GM12891 (cell line): ENCODE results near the gene OTOA. TPM values are rescaled to one million over a fixed set of nuclear protein-coding genes. Genes with fewer than 3 reads are reported as not detected.

Source experiments
- DNase-seq: peaks from one replicate; pipeline ENCODE4 v3.0.0; 2011; ENCODE audit warnings: low spot score; ENCODE audit not compliant: insufficient read length
- FAIRE-seq: peaks from 2 replicates; lab custom pipeline; 2011; peaks lifted over from hg19 to GRCh38; lab: Jason Lieb, UNC
- PAX5 ChIP-seq: IDR thresholded peaks from 2 replicates; pipeline ENCODE4 v1.6.1; 2011; ENCODE audit warnings: low read length, moderate library complexity, mild to moderate bottlenecking; ENCODE audit not compliant: insufficient read depth, severe bottlenecking
- POLR2A ChIP-seq: IDR thresholded peaks from 2 replicates; pipeline ENCODE4 v1.6.1; 2011; ENCODE audit warnings: low read depth, low read length, control low read depth
- POLR2AphosphoS5 ChIP-seq: IDR thresholded peaks from 2 replicates; pipeline ENCODE4 v1.6.1; 2011; ENCODE audit warnings: low read depth, low read length, control low read depth
- POU2F2 ChIP-seq: IDR thresholded peaks from 2 replicates; pipeline ENCODE4 v1.6.1; 2011; ENCODE audit warnings: low read depth, mild to moderate bottlenecking, control low read depth, low read length, moderate library complexity
- SPI1 ChIP-seq: IDR thresholded peaks from 2 replicates; pipeline ENCODE4 v1.6.1; 2011; ENCODE audit warnings: low read depth, low read length, control low read depth
- TAF1 ChIP-seq: IDR thresholded peaks from 2 replicates; pipeline ENCODE4 v1.6.1; 2011; ENCODE audit warnings: low read depth, low read length, control low read depth
- polyA plus RNA-seq: library from polyadenylated mRNA; unstranded; fragments of >200 nt; gene quantifications from one replicate; pipeline ENCODE4 v1.2.1, GENCODE V29; 2012; ENCODE audit warnings: low read depth, missing spikeins, inconsistent platforms; ENCODE audit not compliant: missing spikeins

OTOA gene
- 0.06 TPM for polyA plus RNA-seq

DNA sequence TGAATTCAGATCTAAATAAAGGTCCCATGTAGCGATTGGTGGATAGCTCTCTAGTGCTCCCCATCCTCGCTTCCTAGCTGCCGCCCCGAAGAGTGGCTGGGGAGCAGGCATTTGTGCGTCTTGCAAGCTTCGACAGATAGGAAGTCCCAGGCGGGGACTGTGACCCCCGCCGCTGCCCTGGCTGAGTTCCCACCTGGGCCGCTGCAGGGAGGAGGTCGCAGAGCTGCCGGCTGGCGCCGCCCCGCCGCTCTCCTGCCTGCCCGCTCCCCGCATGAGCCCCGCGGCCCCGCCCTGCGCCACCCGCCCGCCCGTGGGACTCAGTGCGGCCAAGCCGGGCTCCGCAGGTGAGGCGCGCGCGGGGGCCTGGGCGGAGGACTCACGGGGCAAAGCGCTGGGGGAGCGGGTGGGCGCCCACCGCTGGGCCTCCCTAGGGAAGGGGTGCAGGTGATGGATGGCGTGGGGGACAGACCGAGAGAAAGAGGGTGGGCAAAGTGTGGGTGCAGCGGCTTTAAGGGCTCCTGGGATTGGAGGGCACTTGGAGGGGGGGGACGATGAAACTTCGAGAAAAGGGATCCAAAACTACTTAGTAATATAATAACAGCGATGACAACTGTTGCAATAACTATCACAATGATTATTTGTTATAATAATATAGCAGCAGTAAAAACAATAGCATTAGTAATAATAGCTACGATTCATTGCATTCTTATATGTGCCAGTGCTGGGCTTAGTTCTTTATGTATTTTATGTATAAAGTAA, at the start of gene OTOA:
TSS of gene OTOA (plus strand) at position 80 of the 759 bp plus-strand sequence. CDS start 14,547 bp downstream, outside the sequence.
- FAIRE-seq (no peak), DNase-seq (no peak)
- TF ChIP-seq SPI1 (no peak), POLR2AphosphoS5 (no peak), POLR2A (no peak), PAX5 (no peak), TAF1 (no peak), POU2F2 (no peak)

DNA sequence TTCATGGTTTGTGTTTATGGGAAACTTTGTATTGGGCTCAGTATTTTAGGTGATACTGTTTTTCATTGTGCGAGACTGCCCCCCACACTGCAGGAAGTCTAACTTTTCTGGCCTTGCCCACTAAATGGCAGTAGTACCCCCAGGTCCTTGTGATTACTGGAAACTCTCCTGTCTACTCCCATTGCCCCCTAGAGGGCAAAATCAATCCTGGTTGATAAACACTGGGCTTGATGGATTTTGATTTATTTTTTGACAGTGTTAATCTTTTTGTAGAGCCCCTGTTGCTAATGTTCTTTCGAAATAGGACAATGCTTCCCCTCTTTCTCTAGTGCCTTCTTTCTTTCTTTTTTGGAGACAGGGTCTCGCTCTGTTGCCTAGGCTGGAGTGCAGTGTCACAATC, 48.9 kb upstream of the OTOA start:
- DNase-seq (no peak), FAIRE-seq (no peak)
- TF ChIP-seq PAX5 (no peak), POLR2A (no peak), POU2F2 (no peak), TAF1 (no peak), POLR2AphosphoS5 (no peak), SPI1 (no peak)

DNA sequence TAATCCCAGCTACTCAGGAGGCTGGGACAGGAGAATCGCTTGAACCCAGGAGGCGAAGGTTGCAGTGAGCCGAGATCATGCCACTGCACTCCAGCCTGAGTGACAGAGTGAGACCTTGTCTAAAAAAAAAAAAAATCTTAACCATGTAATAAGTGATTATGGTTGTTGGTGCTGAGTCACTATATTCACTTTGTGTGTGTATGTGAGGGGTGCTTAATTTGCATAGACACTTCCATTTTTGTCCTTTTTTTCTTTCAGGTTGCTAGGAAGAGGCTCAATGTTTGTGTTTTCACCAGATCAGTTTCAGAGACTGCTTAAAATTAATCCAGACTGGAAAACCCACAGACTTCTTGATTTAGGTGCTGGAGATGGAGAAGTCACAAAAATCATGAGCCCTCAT, 46.2 kb upstream of the OTOA start:
- no peak for DNase-seq
- TF ChIP-seq SPI1 (no peak), POLR2A (no peak), PAX5 (no peak), POU2F2 (no peak), POLR2AphosphoS5 (no peak)
- FAIRE-seq: no peak

DNA sequence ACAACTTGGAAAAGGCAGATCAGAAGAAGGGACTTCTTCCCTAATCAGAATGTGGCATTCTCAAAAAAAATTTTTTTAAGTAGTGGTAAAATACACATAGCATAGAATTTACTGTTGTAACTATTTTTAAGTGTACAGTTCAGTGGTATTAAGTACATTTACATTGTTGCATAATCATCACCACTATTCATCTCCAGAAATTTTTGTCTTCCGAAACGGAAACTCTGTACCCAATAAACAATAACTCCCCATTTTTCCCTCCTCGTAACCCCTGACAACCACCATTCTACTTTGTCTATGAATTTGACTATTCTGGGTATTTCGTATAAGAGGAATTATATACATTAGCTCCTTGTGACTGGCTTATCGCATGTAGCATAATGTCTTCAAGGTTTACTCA, 45.5 kb upstream of the OTOA start:
- DNase-seq (no peak), FAIRE-seq (no peak)
- TF ChIP-seq POU2F2 (no peak), PAX5 (no peak), TAF1 (no peak), POLR2AphosphoS5 (no peak)

DNA sequence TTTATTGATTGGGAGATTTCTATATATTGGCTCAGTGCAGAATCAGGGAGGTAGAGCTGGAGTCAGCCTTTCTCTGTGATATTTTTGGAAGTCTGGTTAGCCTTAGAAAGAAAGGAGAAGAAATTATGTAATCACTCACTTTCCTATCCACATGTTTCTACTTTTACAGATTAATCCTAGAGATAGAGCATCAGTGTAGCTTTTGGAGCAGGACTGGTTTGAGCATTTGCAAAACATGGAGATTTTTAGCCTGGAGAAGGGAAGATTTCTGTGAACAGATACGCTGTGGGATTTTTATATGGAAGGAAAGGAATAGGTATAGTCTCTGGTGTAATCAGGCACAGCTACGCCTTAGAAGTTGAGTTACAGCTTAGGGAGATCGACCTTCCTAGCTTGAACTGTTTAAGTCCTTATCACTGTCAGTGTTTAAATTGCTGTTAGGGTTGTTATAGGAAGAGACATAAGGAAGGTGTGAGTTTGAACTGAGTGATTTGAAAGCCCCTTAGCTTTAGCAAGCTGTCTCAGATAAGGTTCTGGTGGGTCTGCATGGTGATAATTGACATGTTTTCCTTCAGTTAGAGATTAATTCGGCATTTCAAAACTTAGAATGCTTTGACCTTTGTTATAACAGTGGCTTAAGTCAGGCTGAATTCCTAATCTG, 43.9 kb upstream of the OTOA start:
- FAIRE-seq: no peak
- no peak for TF ChIP-seq POLR2A
- no peak for TF ChIP-seq SPI1
- no peak for TF ChIP-seq POLR2AphosphoS5
- no peak for TF ChIP-seq PAX5
- no peak for DNase-seq

DNA sequence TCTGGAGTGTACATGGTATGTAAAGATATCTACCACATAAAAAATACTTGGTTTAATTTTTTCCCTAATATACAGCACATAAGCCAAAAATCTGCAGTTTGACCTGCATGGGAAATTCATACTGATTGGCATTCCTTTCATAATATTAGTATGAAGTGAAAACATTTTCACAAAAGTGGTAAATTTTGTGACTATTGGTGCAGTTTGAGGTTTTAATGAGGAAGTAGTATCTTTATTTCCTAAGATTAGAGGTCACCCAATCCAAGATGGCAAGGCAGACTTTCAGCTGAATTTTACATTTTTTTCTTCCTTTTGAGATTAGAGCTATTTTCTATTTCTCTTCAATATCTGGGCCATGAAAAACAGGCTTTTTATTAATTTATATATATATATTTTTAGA, 43.2 kb upstream of the OTOA start:
- DNase-seq (no peak), FAIRE-seq (no peak)
- TF ChIP-seq POLR2A (no peak), PAX5 (no peak), POLR2AphosphoS5 (no peak), POU2F2 (no peak), SPI1 (no peak), TAF1 (no peak)

DNA sequence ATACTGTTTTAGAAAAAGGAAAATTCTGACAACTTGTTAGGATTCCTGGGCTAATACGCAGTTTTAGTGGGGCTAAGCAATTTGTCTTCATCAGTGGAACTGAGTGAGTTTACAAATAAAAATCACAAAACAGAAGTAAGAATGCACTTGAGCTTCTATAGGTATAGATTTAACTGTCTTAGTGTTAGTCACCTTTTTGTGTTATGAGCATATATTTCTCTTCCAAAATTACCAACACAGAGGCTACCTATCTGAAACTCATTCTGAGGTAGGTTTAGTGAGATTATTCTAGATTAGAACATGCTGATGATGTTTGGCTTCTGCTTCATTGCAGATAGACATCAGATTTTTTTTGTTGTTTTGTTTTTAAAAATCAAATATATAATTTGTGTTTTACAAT, 41.2 kb upstream of the OTOA start:
- TF ChIP-seq POLR2A (no peak), POLR2AphosphoS5 (no peak), TAF1 (no peak), SPI1 (no peak), POU2F2 (no peak), PAX5 (no peak)
- FAIRE-seq (no peak), DNase-seq (no peak)

DNA sequence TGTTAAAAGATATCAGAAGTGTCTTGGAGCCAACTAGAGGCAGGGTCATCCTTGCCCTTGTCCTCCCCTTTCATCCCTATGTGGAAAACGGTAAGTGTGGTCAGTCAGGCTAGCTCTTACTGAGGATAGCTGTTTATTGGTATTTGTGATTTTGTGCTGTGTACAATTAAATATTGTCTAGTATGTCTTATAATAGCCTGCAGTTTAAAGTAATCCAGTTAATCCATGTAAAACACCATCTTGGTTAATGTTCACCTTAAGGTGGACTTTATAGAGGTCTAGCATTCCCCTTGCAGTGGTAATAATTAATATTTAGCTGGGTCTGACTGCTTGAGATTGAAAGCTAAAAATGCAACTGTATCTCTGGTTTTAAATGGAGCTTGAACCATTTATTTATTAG, 38.7 kb upstream of the OTOA start:
- FAIRE-seq (no peak), DNase-seq (no peak)
- TF ChIP-seq POLR2A: no peak
- TF ChIP-seq PAX5: no peak
- TF ChIP-seq TAF1: no peak
- TF ChIP-seq POU2F2: no peak

DNA sequence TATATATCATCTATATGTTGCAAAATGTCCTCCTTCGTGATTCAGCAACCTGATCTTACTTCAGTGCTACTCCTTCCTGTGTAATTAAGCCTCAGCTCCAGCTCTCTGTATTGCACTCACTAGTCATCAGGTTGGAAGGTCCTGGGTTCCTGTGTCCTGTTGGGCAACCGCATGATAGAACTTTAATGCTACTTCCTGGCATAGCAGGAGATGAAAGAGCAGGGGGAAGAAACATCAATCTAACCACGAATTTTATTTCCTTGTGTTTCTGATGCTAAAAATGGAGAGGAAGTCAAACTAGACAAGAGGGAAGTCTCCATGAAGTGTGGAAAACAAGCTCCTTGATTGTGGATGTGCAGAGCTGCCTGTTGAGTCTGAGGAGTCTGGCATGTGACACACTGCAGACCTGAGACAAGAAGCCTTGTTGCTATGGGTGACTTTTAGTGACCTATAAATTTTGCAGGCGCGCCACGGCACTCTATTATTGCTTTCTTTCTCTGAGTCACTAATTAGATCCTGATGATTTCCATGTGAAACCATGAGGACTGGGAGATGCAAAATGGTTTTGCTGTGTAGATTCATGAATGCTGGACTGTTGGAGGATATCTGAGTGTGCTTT, 37.0 kb upstream of the OTOA start:
- FAIRE-seq (no peak), DNase-seq (no peak)
- no peak for TF ChIP-seq POU2F2
- TF ChIP-seq TAF1: no peak
- no peak for TF ChIP-seq POLR2AphosphoS5
- no peak for TF ChIP-seq POLR2A
- no peak for TF ChIP-seq PAX5
- TF ChIP-seq SPI1: no peak

DNA sequence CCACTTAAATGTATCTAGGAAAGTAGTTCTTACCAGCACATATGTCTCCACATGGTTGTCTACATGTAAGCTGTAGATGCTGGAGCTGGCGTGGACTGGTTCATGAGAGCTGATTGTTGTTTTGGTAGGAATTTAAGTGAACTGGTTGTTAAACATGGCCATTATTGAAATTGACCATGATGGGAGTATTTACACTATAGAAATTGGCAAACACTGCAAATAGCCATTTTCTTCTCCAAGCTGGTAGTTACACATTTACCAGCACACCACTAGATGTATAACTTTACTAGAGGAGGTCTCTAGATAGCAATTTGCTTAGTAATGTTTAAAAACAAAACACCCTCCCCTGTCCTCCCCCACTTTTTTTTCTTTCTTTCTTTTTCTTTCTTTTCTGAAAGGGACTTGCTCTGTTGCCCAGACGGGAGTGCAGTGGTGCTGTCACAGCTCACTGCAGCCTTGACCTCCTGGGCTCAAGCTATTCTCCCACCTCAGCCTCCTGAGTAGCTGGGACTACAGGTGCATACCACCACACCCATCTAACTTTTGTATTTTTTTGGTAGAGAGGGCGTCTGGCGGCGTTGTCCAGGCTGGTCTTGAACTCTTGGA, 35.5 kb upstream of the OTOA start:
- TF ChIP-seq PAX5: no peak
- no peak for TF ChIP-seq POU2F2
- no peak for TF ChIP-seq POLR2AphosphoS5
- TF ChIP-seq POLR2A: no peak
- TF ChIP-seq TAF1: no peak
- no peak for TF ChIP-seq SPI1
- no peak for DNase-seq
- FAIRE-seq: no peak
